WTC11 (cell line): ENCODE data around the gene UHRF1. TPM values are rescaled to one million over a fixed set of nuclear protein-coding genes. Genes with fewer than 3 reads are reported as not detected.

Source experiments
- ATAC-seq: fragments of 200-7000 bp; cut with Tn5 transposase; 2 replicates; pipeline ENCODE4 v1.10.0; 2021; ENCODE audit warnings: mild to moderate bottlenecking, moderate library complexity
- CTCF ChIA-PET: fragments of 300-600 bp; sonication (Branson Sonifier 250); formaldehyde crosslinking; loops from one replicate; lab custom pipeline; 2021; ENCODE audit warnings: antibody characterized with exemption; lab: Charles Lee
- POLR2A ChIA-PET: fragments of 350-600 bp; sonication (Branson Sonifier 250); formaldehyde crosslinking; loops from one replicate; lab custom pipeline; 2021; ENCODE audit warnings: antibody characterized with exemption; lab: Charles Lee
- DNase-seq: peaks from one replicate; pipeline ENCODE4 v3.0.0; 2021; ENCODE audit warnings: low spot score
- H3K27ac Mint-ChIP-seq: 2 replicates; pipeline ENCODE4 v1.8.0; 2021; ENCODE audit warnings: mixed read lengths
- H3K27me3 Mint-ChIP-seq: 2 replicates; pipeline ENCODE4 v1.8.0; 2021; ENCODE audit warnings: low read depth, mild to moderate bottlenecking, moderate library complexity, mixed read lengths
- H3K36me3 Mint-ChIP-seq: 2 replicates; pipeline ENCODE4 v1.8.0; 2021; ENCODE audit warnings: mixed read lengths
- H3K4me1 Mint-ChIP-seq: 2 replicates; pipeline ENCODE4 v1.8.0; 2022; ENCODE audit warnings: mixed read lengths
- H3K4me3 Mint-ChIP-seq: 2 replicates; pipeline ENCODE4 v1.8.0; 2021; ENCODE audit warnings: mild to moderate bottlenecking, moderate library complexity, mixed read lengths
- H3K9me3 Mint-ChIP-seq: 2 replicates; pipeline ENCODE4 v1.8.0; 2021; ENCODE audit warnings: mixed read lengths
- AR ChIP-seq: fragments of 250-450 bp; sonication (Bioruptor Pico); IDR thresholded peaks from 2 replicates; pipeline ENCODE4 v1.9.0; 2021; ENCODE audit warnings: mild to moderate bottlenecking
- ATF1 ChIP-seq: sonication (generic); formaldehyde crosslinking; IDR thresholded peaks from 2 replicates; pipeline ENCODE4 v1.8.1; 2023; ENCODE audit warnings: mild to moderate bottlenecking, moderate library complexity, missing genetic modification reagents
- ATF2 ChIP-seq: sonication (generic); formaldehyde crosslinking; IDR thresholded peaks from 2 replicates; pipeline ENCODE4 v1.8.1; 2022; ENCODE audit warnings: low read depth, missing genetic modification reagents, borderline replicate concordance
- E2F5 ChIP-seq: sonication (generic); formaldehyde crosslinking; IDR thresholded peaks from 2 replicates; pipeline ENCODE4 v1.8.1; 2022; ENCODE audit warnings: mild to moderate bottlenecking, moderate library complexity, missing genetic modification reagents
- ERG ChIP-seq: fragments of 250-450 bp; sonication (Bioruptor Pico); IDR thresholded peaks from 2 replicates; pipeline ENCODE4 v1.8.0; 2021; ENCODE audit warnings: mild to moderate bottlenecking
- FOXJ3 ChIP-seq: sonication (generic); formaldehyde crosslinking; IDR thresholded peaks from 2 replicates; pipeline ENCODE4 v1.9.0; 2021; ENCODE audit warnings: missing genetic modification reagents, mild to moderate bottlenecking, borderline replicate concordance
- GRHL2 ChIP-seq: fragments of 250-450 bp; sonication (Bioruptor Pico); IDR thresholded peaks from 2 replicates; pipeline ENCODE4 v1.8.0; 2022; ENCODE audit warnings: mild to moderate bottlenecking, moderate library complexity; ENCODE audit not compliant: insufficient replicate concordance, severe bottlenecking
- GTF2I ChIP-seq: fragments of 250-450 bp; sonication (Bioruptor Pico); conservative IDR thresholded peaks from 2 replicates; pipeline ENCODE4 v1.4.0; 2021; ENCODE audit warnings: mild to moderate bottlenecking
- JUN ChIP-seq: sonication (generic); formaldehyde crosslinking; IDR thresholded peaks from 2 replicates; pipeline ENCODE4 v1.8.0; 2023; ENCODE audit warnings: mild to moderate bottlenecking, missing genetic modification reagents
- KAT7 ChIP-seq: sonication (generic); formaldehyde crosslinking; IDR thresholded peaks from 2 replicates; pipeline ENCODE4 v1.8.1; 2023; ENCODE audit warnings: missing genetic modification reagents, mild to moderate bottlenecking, borderline replicate concordance
- MLX ChIP-seq: sonication (generic); formaldehyde crosslinking; IDR thresholded peaks from 2 replicates; pipeline ENCODE4 v1.8.1; 2023; ENCODE audit warnings: mild to moderate bottlenecking, missing genetic modification reagents, moderate library complexity
- NR3C1 ChIP-seq: sonication (generic); formaldehyde crosslinking; conservative IDR thresholded peaks from 2 replicates; pipeline ENCODE4 v1.8.1; 2023; ENCODE audit warnings: low read depth, mild to moderate bottlenecking, missing genetic modification reagents
- RORB ChIP-seq: fragments of 250-450 bp; sonication (Bioruptor Pico); IDR thresholded peaks from 2 replicates; pipeline ENCODE4 v1.9.0; 2021; ENCODE audit warnings: mild to moderate bottlenecking
- SMAD4 ChIP-seq: sonication (generic); formaldehyde crosslinking; IDR thresholded peaks from 2 replicates; pipeline ENCODE4 v1.8.0; 2022; ENCODE audit warnings: mild to moderate bottlenecking, missing genetic modification reagents
- TEAD1 ChIP-seq: sonication (generic); formaldehyde crosslinking; IDR thresholded peaks from 2 replicates; pipeline ENCODE4 v1.8.0; 2022; ENCODE audit warnings: mild to moderate bottlenecking, missing genetic modification reagents
- ZBTB21 ChIP-seq: sonication (generic); formaldehyde crosslinking; IDR thresholded peaks from 2 replicates; pipeline ENCODE4 v1.8.1; 2023; ENCODE audit warnings: mild to moderate bottlenecking, missing genetic modification reagents, borderline replicate concordance
- ZMAT4 ChIP-seq: fragments of 250-450 bp; sonication (Bioruptor Pico); IDR thresholded peaks from 2 replicates; pipeline ENCODE4 v1.9.0; 2021; ENCODE audit warnings: mild to moderate bottlenecking
- ZNF121 ChIP-seq: sonication (generic); formaldehyde crosslinking; IDR thresholded peaks from 2 replicates; pipeline ENCODE4 v1.8.0; 2023; ENCODE audit warnings: missing genetic modification reagents
- ZNF425 ChIP-seq: fragments of 250-450 bp; sonication (Bioruptor Pico); conservative IDR thresholded peaks from 2 replicates; pipeline ENCODE4 v1.9.0; 2021; ENCODE audit warnings: mild to moderate bottlenecking
- total RNA-seq: library from RNA; stranded (reverse); gene quantifications from 3 replicates; pipeline ENCODE4 v1.2.3, GENCODE V29; 2021

The UHRF1 gene
- total RNA-seq, 1 experiment from 2014 or later = 42.5 TPM

- Mint-ChIP-seq H3K9me3 (no peaks in the 10 kb centered on the region), H3K36me3 (peaks cover 18% of the 10 kb centered on the region), H3K4me1 (peaks cover 4% of the 10 kb centered on the region), H3K27ac (no peak overlapping the region; the same call in 1 of the 2 replicates), H3K27me3 (no peaks in the 10 kb centered on the region), H3K4me3 (no peak overlapping the region)
- DNase-seq (no peak), ATAC-seq (no peak)
- ChIA-PET POLR2A (interaction anchor here (0.6 kb wide), 1 partner anchor 902 kb away, joined by 5 read pairs; no protein-coding TSS in a partner anchor), CTCF (interaction anchor here (0.5 to 1.6 kb wide), 4 partner anchors 11 to 120 kb away, joined by 3 to 6 read pairs (median 4); no protein-coding TSS in a partner anchor)
- TF ChIP-seq SMAD4 (CRISPR knock-in tag) (no peak), ERG (CRISPR knock-in tag) (no peak), ATF2 (CRISPR knock-in tag) (no peak), ZNF121 (CRISPR knock-in tag) (no peak), JUN (CRISPR knock-in tag) (no peak), NR3C1 (CRISPR knock-in tag) (no peak), GTF2I (no peak), ZMAT4 (CRISPR knock-in tag) (no peak), FOXJ3 (no peak), ZBTB21 (CRISPR knock-in tag) (no peak), GRHL2 (CRISPR knock-in tag) (no peak), E2F5 (CRISPR knock-in tag) (no peak), TEAD1 (CRISPR knock-in tag) (no peak), RORB (CRISPR knock-in tag) (no peak), ATF1 (CRISPR knock-in tag) (no peak)
Measured at GRCh38 chr19:4929186-4929585, 19.9 kb downstream of the UHRF1 start.

- no peak for TF ChIP-seq KAT7 (CRISPR knock-in tag)
- TF ChIP-seq AR (CRISPR knock-in tag) = no peak
- TF ChIP-seq ZBTB21 (CRISPR knock-in tag) = no peak
- TF ChIP-seq ZNF425 (CRISPR knock-in tag) = no peak
- no peak for TF ChIP-seq MLX (CRISPR knock-in tag)
- no peak for DNase-seq
- H3K4me3 Mint-ChIP-seq = no peak overlapping the region
- H3K4me1 Mint-ChIP-seq = peaks cover 4% of the 10 kb centered on the region
- POLR2A ChIA-PET = no interaction called here
- no peaks in the 10 kb centered on the region for H3K9me3 Mint-ChIP-seq
- no peaks in the 10 kb centered on the region for H3K27me3 Mint-ChIP-seq
- peaks cover 31% of the 10 kb centered on the region for H3K36me3 Mint-ChIP-seq
- CTCF ChIA-PET = no interaction called here
- ATAC-seq = no peak
- H3K27ac Mint-ChIP-seq = peak overlapping the region; percentile 7; the same call in 1 of the 2 replicates
Measured at GRCh38 chr19:4930664-4931063, 21.4 kb downstream of the UHRF1 start.
